Neural cell (in vitro differentiated cells): Measurements from ENCODE around the gene POU3F2. TPM values are rescaled to one million over a fixed set of nuclear protein-coding genes. Genes with fewer than 3 reads are reported as not detected.
A peak's percentile ranks its signal among the peaks of the same experiment; 100 is the strongest.

Experiments used
- H2AFZ ChIP-seq: fragments of 200-600, 300-800 bp; sonication (generic), shearing (Covaris generic); 2 replicates; pipeline ENCODE4 v1.6.0; 2014; ENCODE audit warnings: low read depth, mild to moderate bottlenecking, antibody characterized with exemption, low read length, moderate library complexity
- H3F3A ChIP-seq: fragments of 200-600 bp; shearing (Covaris generic); 2 replicates; pipeline ENCODE4 v1.6.1; 2016; ENCODE audit warnings: mild to moderate bottlenecking, moderate library complexity, mixed read lengths, antibody characterized with exemption, low read length; ENCODE audit not compliant: insufficient read depth, poor library complexity, severe bottlenecking
- H3K27ac ChIP-seq: fragments of 200-600, 300-800 bp; sonication (generic), shearing (Covaris generic); 2 replicates; pipeline ENCODE4 v1.5.1; 2014; ENCODE audit warnings: mild to moderate bottlenecking, low read length, moderate library complexity
- H3K27me3 ChIP-seq: fragments of 300-800, 200-600 bp; sonication (generic), shearing (Covaris generic); 2 replicates; pipeline ENCODE4 v1.6.0; 2014; ENCODE audit warnings: mild to moderate bottlenecking, low read depth, low read length, moderate library complexity; ENCODE audit not compliant: insufficient read depth
- H3K36me3 ChIP-seq: fragments of 300-800, 200-600 bp; sonication (generic), shearing (Covaris generic); 2 replicates; pipeline ENCODE4 v1.5.1; 2014; ENCODE audit warnings: mild to moderate bottlenecking, antibody characterized with exemption, low read length, moderate library complexity; ENCODE audit not compliant: insufficient read depth
- H3K4me2 ChIP-seq: fragments of 300-800, 200-600 bp; sonication (generic), shearing (Covaris generic); 2 replicates; pipeline ENCODE4 v1.6.0; 2014; ENCODE audit warnings: mild to moderate bottlenecking, low read length
- H3K4me3 ChIP-seq: fragments of 300-800, 200-600 bp; sonication (generic), shearing (Covaris generic); 2 replicates; pipeline ENCODE4 v1.5.1; 2014; ENCODE audit warnings: mild to moderate bottlenecking, low read length, moderate library complexity
- H3K79me2 ChIP-seq: fragments of 200-600 bp; shearing (Covaris generic); replicated peaks from 2 replicates; pipeline ENCODE4 v1.6.0; 2014; ENCODE audit warnings: mild to moderate bottlenecking, low read length, moderate library complexity; ENCODE audit not compliant: insufficient read depth
- H3K9ac ChIP-seq: fragments of 300-800, 200-600 bp; sonication (generic), shearing (Covaris generic); 2 replicates; pipeline ENCODE4 v1.6.1; 2016; ENCODE audit warnings: mild to moderate bottlenecking, low read length, mixed read lengths
- H3K9me2 ChIP-seq: fragments of 200-600 bp; shearing (Covaris generic); 2 replicates; pipeline ENCODE4 v1.6.1; 2016; ENCODE audit warnings: mild to moderate bottlenecking, low read length, mixed read lengths; ENCODE audit not compliant: insufficient read depth
- H3K9me3 ChIP-seq: fragments of 200-600, 300-800 bp; sonication (generic), shearing (Covaris generic); 2 replicates; pipeline ENCODE4 v1.6.1; 2016; ENCODE audit warnings: mild to moderate bottlenecking, mixed run types, low read length, moderate library complexity, mixed read lengths
- H4K20me1 ChIP-seq: fragments of 200-600 bp; shearing (Covaris generic); 2 replicates; pipeline ENCODE4 v1.6.1; 2016; ENCODE audit warnings: mild to moderate bottlenecking, mixed run types; ENCODE audit not compliant: insufficient read depth
- EP300 ChIP-seq: fragments of 450-650 bp; conservative IDR thresholded peaks from 2 replicates; pipeline ENCODE4 v1.6.1; 2014; ENCODE audit warnings: antibody characterized with exemption, mild to moderate bottlenecking, moderate library complexity; ENCODE audit not compliant: poor library complexity, severe bottlenecking
- EZH2 ChIP-seq: fragments of 200-600, 300-800 bp; shearing (Covaris generic), sonication (generic); IDR thresholded peaks from 2 replicates; pipeline ENCODE4 v1.6.1; 2014; ENCODE audit warnings: antibody characterized with exemption, low read length, borderline replicate concordance, mild to moderate bottlenecking; ENCODE audit not compliant: insufficient read depth, poor library complexity, severe bottlenecking
- MXI1 ChIP-seq: fragments of 450-650 bp; conservative IDR thresholded peaks from 2 replicates; pipeline ENCODE4 v1.6.1; 2014; ENCODE audit warnings: antibody characterized with exemption, mild to moderate bottlenecking; ENCODE audit not compliant: poor library complexity, severe bottlenecking
- POLR2AphosphoS5 ChIP-seq: IDR thresholded peaks from 2 replicates; pipeline ENCODE4 v1.6.1; 2012
- RAD21 ChIP-seq: fragments of 450-650 bp; conservative IDR thresholded peaks from 2 replicates; pipeline ENCODE4 v1.6.1; 2014; ENCODE audit warnings: antibody characterized with exemption, mild to moderate bottlenecking, moderate library complexity
- REST ChIP-seq: IDR thresholded peaks from 2 replicates; pipeline ENCODE4 v1.6.1; 2012; ENCODE audit warnings: borderline replicate concordance
- SMC3 ChIP-seq: fragments of 450-650 bp; conservative IDR thresholded peaks from 2 replicates; pipeline ENCODE4 v1.6.1; 2014; ENCODE audit warnings: antibody characterized with exemption, mild to moderate bottlenecking, moderate library complexity; ENCODE audit not compliant: poor library complexity
- TAF1 ChIP-seq: IDR thresholded peaks from 2 replicates; pipeline ENCODE4 v1.6.1; 2012; ENCODE audit warnings: low read depth
- polyA plus RNA-seq: library from polyadenylated mRNA; depleted of rRNA; stranded (reverse); fragments of >200 nt; gene quantifications from 2 replicates; pipeline ENCODE4 v1.2.3, GENCODE V29; 2014
- TF ChIP-seq, protein P1 (sequence below): fragments of 450-650 bp; IDR thresholded peaks from 2 replicates; pipeline ENCODE4 v1.5.1; 2014; ENCODE audit warnings: antibody characterized with exemption, mild to moderate bottlenecking, moderate library complexity; ENCODE audit not compliant: poor library complexity, severe bottlenecking

Gene POU3F2
- polyA plus RNA-seq, 1 donor from 2014 or later, result 35.3 TPM

DNA sequence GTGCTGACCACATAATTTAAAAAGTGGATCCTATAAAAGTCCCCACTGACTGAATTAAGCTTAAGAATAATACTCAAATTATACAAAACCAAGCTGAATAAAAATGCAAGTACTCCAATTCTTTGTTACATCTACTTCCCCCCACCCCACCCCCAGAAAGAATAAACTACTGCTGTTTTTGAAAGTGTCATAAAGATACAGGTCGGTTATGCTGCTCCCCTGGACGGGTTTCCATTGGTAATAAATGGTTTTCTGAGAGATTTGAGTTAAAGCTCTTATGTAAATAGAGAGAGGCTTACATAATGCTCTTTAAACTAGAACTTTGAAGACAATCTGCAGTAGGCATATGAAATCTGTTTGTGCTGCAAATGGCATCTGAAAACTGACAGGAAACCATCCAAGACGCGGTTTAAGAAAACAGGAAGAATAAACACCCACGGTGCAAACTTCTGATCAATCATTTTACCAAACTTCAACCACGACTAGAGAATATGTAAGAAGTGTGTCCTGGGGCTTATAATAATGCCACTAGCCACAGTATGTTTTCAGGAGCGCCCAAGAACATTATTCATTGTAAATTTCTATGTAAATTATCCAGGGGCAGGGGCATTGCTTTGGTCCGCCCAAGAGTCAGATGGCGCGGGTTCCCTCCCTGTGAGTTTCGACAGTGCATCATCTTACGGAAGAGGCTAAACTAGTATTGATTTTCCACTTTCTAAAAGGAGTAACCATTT, 10.8 kb upstream of the POU3F2 start:
- Histone ChIP-seq H3K9me2 (no peaks in the 10 kb centered on the region), H4K20me1 (no peaks in the 10 kb centered on the region), H3K79me2 (no peaks in the 10 kb centered on the region), H3K4me2 (no peak overlapping the region), H3K36me3 (no peaks in the 10 kb centered on the region), H3K27ac (no peak overlapping the region), H3K27me3 (peaks cover 62% of the 10 kb centered on the region), H3K9ac (no peak overlapping the region), H2AFZ (no peak overlapping the region), H3K4me3 (peak overlapping the region; percentile 62), H3F3A (peaks cover 4% of the 10 kb centered on the region), H3K9me3 (no peaks in the 10 kb centered on the region)
- TF ChIP-seq POLR2AphosphoS5, result peak; percentile 7
- no peak for TF ChIP-seq EZH2

GRCh38 chr6:98824162-98824901, 10.0 kb upstream of the POU3F2 start:
- Histone ChIP-seq H3K27ac (no peak overlapping the region), H3K79me2 (no peaks in the 10 kb centered on the region), H3K9ac (no peak overlapping the region), H4K20me1 (no peaks in the 10 kb centered on the region), H3K4me3 (peak overlapping the region; percentile 62), H3K9me3 (no peaks in the 10 kb centered on the region), H3K9me2 (no peaks in the 10 kb centered on the region), H3K36me3 (no peaks in the 10 kb centered on the region), H2AFZ (no peak overlapping the region), H3F3A (peaks cover 4% of the 10 kb centered on the region), H3K27me3 (peaks cover 67% of the 10 kb centered on the region), H3K4me2 (peak overlapping the region; percentile 57)
- TF ChIP-seq POLR2AphosphoS5, result peak; percentile 6
- TF ChIP-seq TAF1, result no peak

DNA sequence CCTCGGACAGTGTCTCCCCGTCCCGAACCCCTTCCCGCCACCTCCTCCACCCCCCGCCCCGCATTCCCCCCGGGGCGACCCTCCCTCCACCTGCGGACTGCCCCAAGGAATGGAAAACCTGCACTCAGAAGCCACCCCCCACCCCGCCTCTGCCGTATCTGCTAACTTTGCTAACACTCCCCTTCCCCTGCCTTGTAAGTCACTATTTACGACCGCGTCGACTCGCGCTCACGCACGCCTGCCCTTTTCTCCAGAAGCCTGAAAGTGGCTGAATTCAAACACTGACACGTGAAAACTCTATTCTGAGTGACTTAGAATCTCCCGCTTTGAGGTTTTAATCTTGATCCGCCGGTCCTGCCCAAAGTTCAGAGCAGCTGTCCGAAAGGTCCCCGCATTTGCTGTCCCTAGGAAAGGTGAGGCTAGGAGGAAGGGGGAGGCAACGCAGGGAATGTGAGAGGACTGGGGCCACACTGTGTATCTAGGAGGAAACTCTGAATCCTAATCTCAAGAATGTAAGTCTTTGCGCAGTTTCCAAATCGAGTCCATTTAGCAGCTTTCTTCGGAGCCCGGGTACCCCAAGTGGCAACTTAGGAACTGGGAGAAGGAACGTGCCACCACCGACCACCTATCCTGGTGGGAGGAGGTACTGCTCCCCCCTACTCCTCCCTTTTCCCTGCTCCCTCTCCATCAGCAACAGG, 9.3 kb upstream of the POU3F2 start:
- Histone ChIP-seq H3K36me3 (no peaks in the 10 kb centered on the region), H3K27me3 (peaks cover 75% of the 10 kb centered on the region), H4K20me1 (no peaks in the 10 kb centered on the region), H3K9me2 (no peaks in the 10 kb centered on the region), H3K27ac (no peak overlapping the region), H3K4me3 (peak overlapping the region; percentile 62), H3K79me2 (no peaks in the 10 kb centered on the region), H2AFZ (no peak overlapping the region), H3F3A (peaks cover 4% of the 10 kb centered on the region), H3K9ac (no peak overlapping the region), H3K4me2 (peak overlapping the region; percentile 57), H3K9me3 (no peaks in the 10 kb centered on the region)
- TF ChIP-seq EZH2, result no peak
- TF ChIP-seq, protein P1, sequence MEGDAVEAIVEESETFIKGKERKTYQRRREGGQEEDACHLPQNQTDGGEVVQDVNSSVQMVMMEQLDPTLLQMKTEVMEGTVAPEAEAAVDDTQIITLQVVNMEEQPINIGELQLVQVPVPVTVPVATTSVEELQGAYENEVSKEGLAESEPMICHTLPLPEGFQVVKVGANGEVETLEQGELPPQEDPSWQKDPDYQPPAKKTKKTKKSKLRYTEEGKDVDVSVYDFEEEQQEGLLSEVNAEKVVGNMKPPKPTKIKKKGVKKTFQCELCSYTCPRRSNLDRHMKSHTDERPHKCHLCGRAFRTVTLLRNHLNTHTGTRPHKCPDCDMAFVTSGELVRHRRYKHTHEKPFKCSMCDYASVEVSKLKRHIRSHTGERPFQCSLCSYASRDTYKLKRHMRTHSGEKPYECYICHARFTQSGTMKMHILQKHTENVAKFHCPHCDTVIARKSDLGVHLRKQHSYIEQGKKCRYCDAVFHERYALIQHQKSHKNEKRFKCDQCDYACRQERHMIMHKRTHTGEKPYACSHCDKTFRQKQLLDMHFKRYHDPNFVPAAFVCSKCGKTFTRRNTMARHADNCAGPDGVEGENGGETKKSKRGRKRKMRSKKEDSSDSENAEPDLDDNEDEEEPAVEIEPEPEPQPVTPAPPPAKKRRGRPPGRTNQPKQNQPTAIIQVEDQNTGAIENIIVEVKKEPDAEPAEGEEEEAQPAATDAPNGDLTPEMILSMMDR, result no peak
- no peak for TF ChIP-seq SMC3
- TF ChIP-seq RAD21, result no peak
- TF ChIP-seq MXI1, result no peak
- no peak for TF ChIP-seq POLR2AphosphoS5
- no peak for TF ChIP-seq TAF1
- no peak for TF ChIP-seq EP300
- TF ChIP-seq REST, result no peak
